Measurements from ENCODE around the gene METRNL.

Gene METRNL

GRCh38 chr17:83080579-83080857 lies 1.1 kb downstream of the METRNL start:
- no peak for DNase-seq (ENCODE audit: low spot score)

DNA sequence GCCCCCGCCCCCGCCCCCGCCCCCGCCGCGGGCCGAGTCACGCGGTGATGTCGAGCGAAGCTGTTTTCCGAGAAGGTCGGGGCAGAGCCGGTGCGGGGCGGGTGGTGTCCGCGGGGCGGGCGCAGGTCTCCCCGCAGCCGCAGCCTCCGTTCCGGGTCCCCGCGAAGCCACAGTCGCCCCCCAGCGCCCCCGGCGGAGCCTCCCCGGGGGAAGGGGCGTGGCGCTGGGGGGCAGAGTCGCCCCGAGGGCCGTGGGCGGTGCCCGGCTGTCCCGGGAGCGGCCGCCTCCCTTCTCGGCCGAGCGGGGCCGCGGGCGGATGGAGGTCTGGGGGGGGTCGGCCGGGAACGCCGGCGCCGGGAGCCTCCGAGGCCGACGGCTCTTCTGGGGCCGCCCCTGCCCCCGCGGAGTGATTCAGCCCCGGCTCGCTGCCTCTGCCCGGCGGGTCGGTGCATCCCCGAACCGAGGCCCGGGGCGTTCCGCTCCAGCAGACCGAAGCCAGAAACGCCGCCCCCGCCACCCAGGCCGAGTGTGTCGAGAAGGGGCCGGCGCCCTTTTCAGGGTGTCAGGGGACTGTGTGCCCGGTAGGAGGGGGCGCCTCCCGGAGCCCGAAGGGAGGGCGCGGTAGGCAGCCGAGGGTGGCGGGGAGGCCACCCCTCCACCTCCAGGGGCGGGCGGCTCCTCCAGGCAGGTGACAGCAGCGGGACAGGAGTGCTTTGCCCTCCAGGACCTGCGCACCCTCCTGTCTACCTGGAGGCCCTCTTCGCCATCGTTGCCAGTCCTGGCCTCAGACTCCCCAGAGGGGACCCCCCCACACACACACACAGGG lies 1.7 kb downstream of the METRNL start:
- no peak for DNase-seq (ENCODE audit: low spot score)

GRCh38 chr17:83081684-83082201 lies 2.3 kb downstream of the METRNL start:
- DNase-seq (ENCODE audit: low spot score), result no peak

GRCh38 chr17:83082424-83082823 lies 3.0 kb downstream of the METRNL start:
- no peak for DNase-seq (ENCODE audit: low spot score)

DNA sequence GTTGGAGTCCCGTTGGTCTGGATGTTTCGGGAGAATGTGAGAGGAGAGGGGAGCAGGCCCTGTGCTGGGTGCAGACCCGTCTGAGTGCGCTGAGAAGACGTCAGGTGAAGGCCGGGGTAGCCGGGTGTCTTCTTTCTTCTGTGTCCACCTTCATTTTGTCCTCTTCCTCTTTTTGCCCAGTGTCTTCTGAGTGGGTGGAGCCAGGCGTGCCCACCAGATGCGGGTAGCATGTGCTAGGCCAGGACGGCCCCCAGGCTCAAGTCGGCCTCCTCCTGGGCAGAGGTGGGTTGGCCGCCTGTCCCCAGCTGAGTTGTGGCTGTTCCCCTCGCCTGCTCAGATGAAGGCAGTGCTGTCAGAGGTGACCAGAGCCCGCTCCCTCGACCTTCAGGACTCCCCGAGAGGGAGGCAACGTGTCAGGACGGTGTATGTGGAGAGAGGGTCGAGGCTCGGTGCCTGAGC lies 3.5 kb downstream of the METRNL start:
- DNase-seq (ENCODE audit: low spot score), result no peak

DNA sequence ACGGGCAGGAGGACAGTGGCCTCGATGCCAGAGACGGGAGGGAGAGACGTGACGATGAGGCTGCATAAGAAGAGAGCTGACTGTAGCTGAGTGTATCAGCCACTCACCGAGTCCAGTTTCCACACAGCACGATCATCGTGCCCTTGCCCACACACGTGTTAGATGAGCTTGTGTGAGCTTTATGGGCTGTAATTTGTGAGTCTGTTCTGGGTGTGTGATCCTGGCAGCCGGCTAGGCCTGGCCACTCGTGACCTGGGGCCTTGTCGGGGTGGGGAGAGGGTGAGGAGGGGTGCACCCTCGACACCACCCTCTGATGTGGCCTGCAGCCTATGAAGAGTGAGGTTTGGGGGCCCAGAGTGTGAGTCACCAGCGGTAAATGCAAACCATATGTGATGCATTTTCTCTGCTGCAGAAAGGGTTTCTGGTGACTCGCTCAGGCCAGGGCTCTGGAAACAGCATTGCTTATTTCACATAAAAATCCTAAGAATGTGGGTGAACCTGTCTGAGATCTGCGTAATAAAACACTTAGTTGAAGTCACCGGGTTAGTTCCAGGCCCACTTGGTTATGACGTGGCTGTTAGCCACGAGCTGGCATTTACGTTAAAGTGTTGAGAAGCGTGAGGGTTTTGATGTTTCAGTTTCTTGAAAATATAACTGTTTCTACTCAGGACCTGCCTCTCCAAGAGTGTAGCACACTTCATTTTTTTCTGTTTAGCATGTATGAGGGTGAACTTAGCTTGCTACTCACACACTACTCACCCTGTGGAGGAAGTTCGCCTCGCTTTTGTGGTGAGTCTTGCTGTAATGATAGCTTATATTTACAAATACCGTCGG lies 4.2 kb downstream of the METRNL start:
- no peak for DNase-seq (ENCODE audit: low spot score)

DNA sequence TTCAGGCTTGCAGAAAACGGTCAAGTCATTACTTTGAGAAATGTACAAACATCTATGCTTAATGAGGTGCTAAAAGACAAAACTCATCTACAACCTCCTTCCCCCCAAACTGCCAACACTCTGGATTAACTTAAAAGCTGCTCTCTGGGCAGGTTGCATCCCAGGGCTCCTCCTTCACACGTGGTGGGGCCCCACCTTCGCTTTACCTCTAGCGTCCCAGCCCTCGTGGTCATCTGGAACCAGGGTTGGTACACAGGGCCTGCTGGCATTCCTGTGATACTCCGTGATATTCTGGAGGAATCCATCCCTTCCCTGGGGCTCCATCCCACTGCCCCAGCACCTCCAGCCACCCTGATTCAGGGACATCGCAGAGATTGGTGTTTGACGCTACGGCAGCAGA lies 4.8 kb downstream of the METRNL start:
- no peak for DNase-seq (ENCODE audit: low spot score)

DNA sequence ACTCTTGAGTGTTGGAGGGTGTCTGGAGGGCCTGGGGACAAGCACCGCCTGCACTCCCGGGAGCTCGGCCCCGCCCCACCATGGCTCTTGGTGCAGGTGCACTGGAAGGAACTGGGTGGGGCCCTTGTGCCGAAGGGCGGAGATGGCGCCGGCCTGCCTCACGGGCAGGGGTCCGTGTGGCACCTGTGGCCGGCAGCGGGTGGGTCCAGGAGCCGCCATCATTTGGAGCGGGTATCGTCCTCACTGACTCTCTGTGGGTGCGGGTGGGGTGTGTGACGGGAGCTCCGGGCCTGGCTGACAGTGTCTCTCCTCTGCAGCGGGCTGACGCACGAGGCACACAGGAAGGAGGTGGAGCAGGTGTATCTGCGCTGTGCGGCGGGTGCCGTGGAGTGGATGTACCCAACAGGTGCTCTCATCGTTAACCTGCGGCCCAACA lies 5.2 kb downstream of the METRNL start:
- DNase-seq (ENCODE audit: low spot score), result no peak

GRCh38 chr17:83085103-83085502 lies 5.7 kb downstream of the METRNL start:
- no peak for DNase-seq (ENCODE audit: low spot score)

DNA sequence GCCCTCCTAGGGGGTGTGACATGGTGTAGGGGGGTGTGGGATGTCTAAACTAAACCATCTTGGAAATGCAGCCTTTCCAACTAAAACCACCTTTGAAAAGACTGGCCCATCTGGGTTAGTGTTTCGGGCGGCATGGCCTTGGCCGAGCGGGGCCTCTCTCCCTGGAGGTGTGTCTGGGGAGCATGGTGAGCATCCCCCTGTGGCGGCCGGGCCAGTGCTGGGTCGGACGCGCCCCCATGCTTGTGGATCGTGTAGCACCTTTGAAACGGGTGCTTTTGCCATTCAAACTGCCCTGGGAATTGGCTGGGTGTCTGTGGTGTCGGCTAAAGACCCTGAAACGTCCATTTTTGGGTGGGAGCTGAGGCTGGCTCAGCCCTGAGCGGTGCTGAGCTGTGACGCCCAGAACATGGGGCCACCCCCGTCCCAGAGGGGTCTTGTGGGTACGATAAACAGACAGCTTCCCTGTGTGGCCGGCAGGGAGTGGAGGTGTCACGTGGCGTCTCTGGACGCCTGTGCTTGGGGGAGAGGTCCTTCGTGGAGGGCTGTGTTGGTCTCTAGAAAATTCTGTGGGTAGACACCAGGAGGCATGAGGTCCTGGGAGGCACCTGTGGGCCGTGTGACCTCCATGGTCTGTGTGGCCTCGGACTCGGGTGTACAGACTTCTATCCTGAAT lies 6.3 kb downstream of the METRNL start:
- no peak for DNase-seq (ENCODE audit: low spot score)

- no peak for DNase-seq (ENCODE audit: low spot score)
Measured at GRCh38 chr17:83086199-83086880, 6.9 kb downstream of the METRNL start.

- DNase-seq (ENCODE audit: low spot score), result no peak
Measured at GRCh38 chr17:83086907-83087787, 7.7 kb downstream of the METRNL start.

GRCh38 chr17:83087788-83088360 lies 8.5 kb downstream of the METRNL start:
- DNase-seq (ENCODE audit: low spot score), result no peak

DNA sequence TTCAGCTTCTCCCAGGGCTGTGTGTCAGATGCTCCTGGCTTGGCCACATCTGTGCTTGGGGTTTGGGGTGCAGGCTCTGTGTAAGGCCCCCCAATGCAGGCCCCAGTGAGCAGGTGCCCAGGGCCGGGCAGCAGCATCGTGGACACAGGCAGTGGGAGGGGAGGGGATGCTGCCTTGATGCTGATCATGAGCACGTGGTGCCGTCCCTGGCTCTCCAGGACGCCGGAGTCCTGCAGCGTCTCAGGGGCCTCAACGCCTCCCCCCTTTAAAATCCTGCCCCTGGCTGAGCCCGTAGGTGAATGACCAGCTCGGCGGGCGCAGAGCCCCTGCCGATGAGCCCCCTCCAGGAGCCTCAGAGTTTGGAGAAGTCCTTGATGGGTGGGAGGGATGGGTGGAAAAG lies 9.0 kb downstream of the METRNL start:
- no peak for DNase-seq (ENCODE audit: low spot score)

DNA sequence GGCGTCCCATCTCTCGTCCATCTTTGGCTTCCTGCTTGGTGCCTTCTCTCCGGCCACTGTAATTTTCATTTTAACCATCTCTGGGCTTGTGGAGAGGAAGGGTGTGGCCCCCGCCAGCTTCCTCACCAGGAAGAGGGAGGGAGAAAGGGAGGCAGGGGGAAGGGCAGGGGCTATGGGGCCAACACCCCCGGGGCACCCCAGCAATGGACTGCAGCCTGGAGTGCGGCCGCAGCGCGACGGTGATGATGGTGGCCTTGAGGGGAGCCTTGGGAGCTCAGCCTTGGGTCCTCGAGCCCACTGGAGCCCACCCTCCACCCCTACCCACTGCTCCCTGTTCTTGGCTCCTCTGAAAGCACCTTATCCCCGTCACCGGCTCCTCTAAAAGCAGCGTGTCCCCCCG lies 9.5 kb downstream of the METRNL start:
- no peak for DNase-seq (ENCODE audit: low spot score)

GRCh38 chr17:83089328-83090132 lies 10.1 kb downstream of the METRNL start:
- DNase-seq (ENCODE audit: low spot score), result no peak

DNA sequence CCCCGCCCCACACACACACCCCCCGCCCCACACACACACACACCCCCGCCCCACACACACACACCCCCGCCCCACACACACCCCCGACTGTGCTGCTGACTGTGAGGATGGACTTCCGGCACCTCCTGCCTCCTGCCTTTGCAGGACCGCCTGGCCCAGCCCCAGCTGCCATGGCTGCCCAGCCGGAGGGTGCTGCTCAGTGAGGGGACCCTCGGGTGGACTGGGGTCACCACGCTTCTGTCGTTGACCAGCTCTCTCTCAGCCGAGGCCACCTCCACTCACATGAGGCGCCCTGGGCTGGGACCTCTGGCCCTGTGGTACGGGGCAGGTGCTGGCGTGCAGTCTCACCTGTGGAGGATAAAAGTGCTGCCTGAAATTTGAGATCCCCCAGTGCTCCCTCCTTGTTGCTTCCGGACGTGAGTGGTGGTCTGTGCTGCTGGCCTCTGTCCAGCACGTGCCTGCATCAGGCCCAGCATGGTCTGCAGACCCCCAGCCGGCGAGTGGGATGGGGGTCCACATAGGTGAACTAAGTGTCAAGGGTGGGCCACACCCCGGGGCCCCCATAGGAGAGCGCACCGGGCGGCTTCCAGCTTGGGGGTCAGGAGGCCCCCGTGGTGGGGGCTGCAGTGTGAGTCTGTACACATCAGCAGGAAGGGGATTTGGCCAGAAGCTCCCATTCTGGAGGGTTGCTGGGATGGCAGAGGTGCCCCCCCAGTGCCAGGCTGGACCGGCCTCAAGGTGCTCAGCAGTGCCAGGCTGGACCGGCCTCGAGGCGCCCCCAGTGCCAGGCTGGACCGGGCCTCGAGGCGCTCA lies 11.2 kb downstream of the METRNL start:
- DNase-seq (ENCODE audit: low spot score), result no peak

DNA sequence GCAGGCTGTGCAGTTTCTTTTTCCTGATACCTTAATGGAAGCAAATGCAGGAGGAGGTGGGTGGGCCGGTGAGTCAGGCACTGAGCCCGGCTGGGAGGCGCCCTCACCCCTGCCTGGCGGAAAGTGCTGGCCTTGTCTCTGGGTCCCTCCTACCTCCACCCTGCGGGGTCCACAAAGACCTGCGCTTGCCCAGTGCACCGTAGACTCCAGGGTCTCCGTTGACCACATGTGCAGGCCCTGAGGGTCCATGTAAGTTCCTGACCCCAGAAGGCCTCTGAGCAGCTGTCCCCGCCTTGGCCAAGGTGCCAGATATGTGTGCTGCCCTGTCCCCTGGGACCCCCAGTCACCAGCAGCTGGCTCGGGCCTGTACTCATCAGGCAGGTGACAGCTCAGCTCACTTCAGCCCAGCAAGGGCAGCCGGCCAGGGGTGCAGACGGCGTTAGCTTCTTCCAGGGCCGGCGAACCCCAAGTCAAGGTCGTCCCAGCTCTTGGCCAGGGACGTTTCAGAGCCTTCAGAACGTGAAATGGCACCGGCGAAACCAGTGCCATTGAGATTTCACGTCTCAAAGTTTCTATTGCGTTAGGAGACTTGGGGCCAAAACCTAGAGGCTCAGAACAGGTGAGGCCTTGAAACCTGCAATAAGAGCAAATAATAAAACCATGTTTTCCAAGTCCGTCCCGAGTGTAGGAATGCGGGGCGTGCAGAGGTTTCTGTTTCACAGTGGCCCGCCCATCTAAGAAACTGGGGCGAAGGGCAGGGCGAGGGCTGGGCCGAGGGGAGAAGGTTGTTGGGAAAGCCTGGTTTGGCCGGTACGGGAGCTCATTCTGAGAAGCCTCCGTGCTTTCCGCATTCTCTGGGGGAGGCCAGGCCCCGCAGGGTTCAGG lies 12.1 kb downstream of the METRNL start:
- no peak for DNase-seq (ENCODE audit: low spot score)
